Aorta (tissue), 5 donors: ENCODE data around the gene FAM76A. TPM values are rescaled to one million over a fixed set of nuclear protein-coding genes. Genes with fewer than 3 reads are reported as not detected.

Experiments used
- ATAC-seq: fragments of 200-7000 bp; cut with Tn5 transposase; one replicate; pipeline ENCODE4 v1.9.1; 2022; ENCODE audit warnings: moderate library complexity; ENCODE audit not compliant: low FRiP score
- DNase-seq, 2 donors: peaks; one replicate each; pipeline ENCODE4 v3.0.0-alpha.2; 2020
- H3K27ac ChIP-seq, 2 donors: one replicate each; pipeline ENCODE4 v1.5.1; 2013; ENCODE audit warnings: low read length in 2 of 2, mild to moderate bottlenecking in 2 of 2, moderate library complexity in 2 of 2, control low read depth in 1 of 2, inconsistent platforms in 1 of 2, low read depth in 1 of 2
- H3K27me3 ChIP-seq, 2 donors: one replicate each; pipeline ENCODE4 v1.6.1; 2013; ENCODE audit warnings: control low read depth in 1 of 2, low read length in 1 of 2, mild to moderate bottlenecking in 1 of 2, moderate library complexity in 1 of 2; ENCODE audit not compliant: insufficient read depth in 2 of 2, control insufficient read depth in 1 of 2
- H3K36me3 ChIP-seq, 2 donors: one replicate each; pipeline ENCODE4 v1.6.1; 2013; ENCODE audit warnings: control low read depth in 1 of 2, low read length in 1 of 2, mild to moderate bottlenecking in 1 of 2; ENCODE audit not compliant: insufficient read depth in 2 of 2, control insufficient read depth in 1 of 2
- H3K4me1 ChIP-seq, 2 donors: one replicate each; pipeline ENCODE4 v1.6.1; 2013; ENCODE audit warnings: low read length in 2 of 2, control low read depth in 1 of 2, mild to moderate bottlenecking in 1 of 2, moderate library complexity in 1 of 2; ENCODE audit not compliant: insufficient read depth in 2 of 2, control insufficient read depth in 1 of 2
- H3K4me3 ChIP-seq, 2 donors: one replicate each; pipeline ENCODE4 v1.5.1; 2013; ENCODE audit warnings: low read length in 2 of 2, control low read depth in 1 of 2, mild to moderate bottlenecking in 1 of 2
- H3K9me3 ChIP-seq: one replicate; pipeline ENCODE4 v1.6.1; 2013; ENCODE audit warnings: mild to moderate bottlenecking, low read length; ENCODE audit not compliant: control insufficient read depth
- WGBS, 2 donors: extraction: QIAGEN DNeasy Blood & Tissue Kit; methylation state at CpG; one replicate each; pipeline ENCODE4 v1.1.7; 2013; 5-methylcytosine and 5-hydroxymethylcytosine counted together
- intact Hi-C, 2 donors: fragments of 100-400 bp; cut with DNase I; formaldehyde crosslinking; loops; one replicate each; pipeline versions ENCODE4 v1.14.2 to v1.15.0; 2022
- polyA plus RNA-seq, 2 donors: library from polyadenylated mRNA; stranded (reverse); fragments of 200-250 nt; gene quantifications; one replicate each; pipeline ENCODE4 v1.2.3, GENCODE V29; 2013
- total RNA-seq, 2 donors: library from RNA; stranded (reverse); fragmentation: NEBNext Ultra II Directional; extraction: Animal tissue kit (Norgen Biotek cat#: 25700); gene quantifications; one replicate each; pipeline ENCODE4 v1.2.1, GENCODE V29; 2021
- donor health status: healthy with polysubstance abuse.
- donor health status: Bipolar disorder and iron deficiency.
- donor health status: DM: no; HTN: no; CAD: no.
- donor health status: DM: no; HTN: no; CAD: no.
- donor health status: DM: yes; HTN: yes; CAD: no.

FAM76A gene
- total and polyA plus RNA-seq, 4 donors: 5.9 to 18.9 (median 11.2) TPM

- peaks cover 2% of the 10 kb centered on the region for H3K9me3 ChIP-seq
- DNase-seq (no peak), ATAC-seq (no peak)
- no peaks in the 10 kb centered on the region for H3K36me3 ChIP-seq
- 79% methylated on average over 3 of the region's 3 CpGs for WGBS, 2 donors
- no peak overlapping the region for H3K27ac ChIP-seq
- H3K27me3 ChIP-seq: peaks cover 0 to 2% of the 10 kb centered on the region in 2 donors
- H3K4me1 ChIP-seq: no peaks in the 10 kb centered on the region
- H3K4me3 ChIP-seq: no peak overlapping the region
- intact Hi-C loops: no loop called here
Measured at GRCh38 chr1:27713869-27714513, 11.8 kb upstream of the FAM76A start.

GRCh38 chr1:27716262-27716895 lies 9.4 kb upstream of the FAM76A start:
- DNase-seq (no peak), ATAC-seq (no peak)
- H3K36me3 ChIP-seq: no peaks in the 10 kb centered on the region
- H3K9me3 ChIP-seq: peaks cover 2% of the 10 kb centered on the region
- H3K27me3 ChIP-seq: peaks cover 0 to 2% of the 10 kb centered on the region in 2 donors
- H3K27ac ChIP-seq: no peak overlapping the region
- WGBS, 2 donors: 67 to 72% methylated on average over 2 of the region's 2 CpGs
- no peaks in the 10 kb centered on the region for H3K4me1 ChIP-seq
- intact Hi-C loops: no loop called here
- no peak overlapping the region for H3K4me3 ChIP-seq

GRCh38 chr1:27719286-27720251 lies 6.2 kb upstream of the FAM76A start:
- H3K27me3 ChIP-seq: peaks cover 0 to 2% of the 10 kb centered on the region in 2 donors
- H3K9me3 ChIP-seq: peaks cover 2% of the 10 kb centered on the region
- H3K27ac ChIP-seq: no peak overlapping the region
- ATAC-seq (no peak), DNase-seq (no peak)
- no peaks in the 10 kb centered on the region for H3K4me1 ChIP-seq
- no peaks in the 10 kb centered on the region for H3K36me3 ChIP-seq
- WGBS, 2 donors: 67 to 69% methylated on average over 5 of the region's 5 CpGs
- intact Hi-C loops: no loop called here
- H3K4me3 ChIP-seq: no peak overlapping the region

- Histone ChIP-seq H3K4me3 (no peak overlapping the region), H3K27ac (peak overlapping the region in 1 of 2 donors; percentile 83), H3K36me3 (no peaks in the 10 kb centered on the region), H3K27me3 (no peaks in the 10 kb centered on the region), H3K9me3 (no peaks in the 10 kb centered on the region), H3K4me1 (no peaks in the 10 kb centered on the region)
- DNase-seq (peak; percentile 51 to 75), ATAC-seq (peak; percentile 3)
- intact Hi-C loops: loop anchor here (2.0 kb wide), 1 partner anchor 48 kb away; the partner anchor contains the start of gene STX12 (in 2 of the 2)
- WGBS, 2 donors: 39 to 50% methylated on average over 8 to 9 of the region's 9 CpGs
Measured at GRCh38 chr1:27724961-27725373, 794 bp upstream of the FAM76A start.

GRCh38 chr1:27726173-27727044 lies 648 bp downstream of the FAM76A start:
- Histone ChIP-seq H3K27me3 (no peaks in the 10 kb centered on the region), H3K4me3 (peak overlapping the region; percentile 60 to 61), H3K36me3 (no peaks in the 10 kb centered on the region), H3K27ac (peak overlapping the region in 1 of 2 donors; percentile 56), H3K9me3 (no peaks in the 10 kb centered on the region), H3K4me1 (no peaks in the 10 kb centered on the region)
- intact Hi-C loops: loop anchor here in 1 of 2 donors (2.0 kb wide), 1 partner anchor 54 kb away; the partner anchor contains the start of gene IFI6
- DNase-seq: peak; percentile 71 to 87
- WGBS, 2 donors: 0% methylated on average over 45 to 46 of the region's 46 CpGs
- peak; percentile 13 for ATAC-seq

- H3K36me3 ChIP-seq: no peaks in the 10 kb centered on the region
- H3K27me3 ChIP-seq: no peaks in the 10 kb centered on the region
- DNase-seq (no peak), ATAC-seq (no peak)
- no peaks in the 10 kb centered on the region for H3K9me3 ChIP-seq
- H3K4me3 ChIP-seq: peak overlapping the region in 1 of 2 donors; percentile 61
- H3K27ac ChIP-seq: no peak overlapping the region
- H3K4me1 ChIP-seq: no peaks in the 10 kb centered on the region
- 34 to 35% methylated on average over 3 of the region's 3 CpGs for WGBS, 2 donors
- intact Hi-C loops: loop anchor here in 1 of 2 donors (2.0 kb wide), 1 partner anchor 54 kb away; the partner anchor contains the start of gene IFI6
Measured at GRCh38 chr1:27727126-27727525, 1.4 kb downstream of the FAM76A start.

GRCh38 chr1:27736252-27736651 lies 10.5 kb downstream of the FAM76A start:
- 97% methylated on average over 3 of the region's 3 CpGs for WGBS, 2 donors
- Histone ChIP-seq H3K27me3 (no peaks in the 10 kb centered on the region), H3K36me3 (peaks cover 0 to 8% of the 10 kb centered on the region in 2 donors), H3K27ac (no peak overlapping the region), H3K9me3 (no peaks in the 10 kb centered on the region), H3K4me3 (no peak overlapping the region), H3K4me1 (peaks cover 0 to 1% of the 10 kb centered on the region in 2 donors)
- intact Hi-C loops: no loop called here
- no peak for DNase-seq
- no peak for ATAC-seq

- no peak for ATAC-seq
- no peak for DNase-seq
- no peaks in the 10 kb centered on the region for H3K9me3 ChIP-seq
- H3K4me3 ChIP-seq: no peak overlapping the region
- intact Hi-C loops: no loop called here
- H3K36me3 ChIP-seq: peaks cover 6 to 14% of the 10 kb centered on the region in 2 donors
- 95 to 99% methylated on average over 6 of the region's 6 CpGs for WGBS, 2 donors
- peaks cover 0 to 1% of the 10 kb centered on the region in 2 donors for H3K4me1 ChIP-seq
- H3K27ac ChIP-seq: no peak overlapping the region
- H3K27me3 ChIP-seq: no peaks in the 10 kb centered on the region
Measured at GRCh38 chr1:27741121-27741520, 15.4 kb downstream of the FAM76A start.
